HG02678 (cell line): Measurements from ENCODE around the gene REPIN1.
A peak's percentile ranks its signal among the peaks of the same experiment; 100 is the strongest.

Source experiments
- ATAC-seq: cut with Tn5 transposase; IDR thresholded peaks from one replicate; pipeline ENCODE4 v1.9.1; 2021; ENCODE audit warnings: mild to moderate bottlenecking, moderate library complexity; ENCODE audit not compliant: unreplicated experiment

REPIN1 gene

GRCh38 chr7:150404805-150405583 lies 36.4 kb downstream of the REPIN1 start:
- peak; percentile 49 for ATAC-seq

DNA sequence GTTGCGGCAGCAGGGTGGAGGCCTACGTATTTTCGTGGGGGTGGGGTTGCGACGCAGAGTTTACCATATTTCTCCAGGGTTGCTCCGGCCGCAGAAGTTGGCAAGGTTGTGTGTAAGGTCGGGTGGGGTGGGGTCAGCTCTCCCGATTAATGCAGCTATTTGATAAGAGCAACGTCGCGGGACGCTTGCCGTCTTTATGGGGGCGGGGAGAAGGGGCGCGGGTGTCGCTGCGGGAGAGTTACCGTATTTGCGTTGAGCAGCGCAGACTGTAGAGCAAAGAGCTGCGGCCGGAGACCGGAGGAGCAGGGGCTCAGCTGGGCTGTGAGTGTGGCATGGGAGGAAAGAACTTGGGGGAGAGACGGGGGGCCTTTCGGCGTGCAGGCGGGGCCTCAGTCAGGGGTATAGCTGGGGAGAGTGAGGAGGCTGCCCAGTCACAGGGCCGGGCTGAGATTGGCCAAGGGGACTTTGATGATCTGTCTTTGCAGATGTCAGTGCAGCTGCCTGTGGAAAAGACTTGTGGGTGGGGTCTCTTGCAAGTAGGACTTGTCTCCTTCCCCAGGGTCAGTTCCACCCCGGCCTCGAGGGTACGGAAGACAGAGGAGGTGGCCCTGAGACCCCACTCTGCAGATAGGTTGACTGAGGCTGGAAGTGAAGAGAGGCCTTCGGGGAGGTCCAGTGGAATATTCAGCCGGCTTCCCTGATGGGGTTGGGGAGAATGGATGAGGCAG lies 37.1 kb downstream of the REPIN1 start:
- no peak for ATAC-seq

DNA sequence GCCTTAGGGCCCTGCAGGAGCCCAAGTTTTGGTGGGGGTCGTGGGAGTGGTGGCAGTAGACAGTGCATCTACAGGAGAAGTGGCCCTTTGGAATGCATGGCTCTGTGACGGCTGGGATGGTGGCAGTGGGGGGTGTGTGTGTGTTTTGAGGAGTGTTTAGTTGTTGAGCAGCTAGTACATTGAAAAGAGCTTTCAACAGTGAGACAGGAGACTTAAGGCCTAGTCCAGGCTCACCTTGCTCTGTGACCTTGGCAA lies 37.6 kb downstream of the REPIN1 start:
- no peak for ATAC-seq

- peak; percentile 62 for ATAC-seq
Measured at GRCh38 chr7:150406567-150407421, 38.2 kb downstream of the REPIN1 start.

GRCh38 chr7:150407588-150408392 lies 39.2 kb downstream of the REPIN1 start:
- ATAC-seq = no peak

DNA sequence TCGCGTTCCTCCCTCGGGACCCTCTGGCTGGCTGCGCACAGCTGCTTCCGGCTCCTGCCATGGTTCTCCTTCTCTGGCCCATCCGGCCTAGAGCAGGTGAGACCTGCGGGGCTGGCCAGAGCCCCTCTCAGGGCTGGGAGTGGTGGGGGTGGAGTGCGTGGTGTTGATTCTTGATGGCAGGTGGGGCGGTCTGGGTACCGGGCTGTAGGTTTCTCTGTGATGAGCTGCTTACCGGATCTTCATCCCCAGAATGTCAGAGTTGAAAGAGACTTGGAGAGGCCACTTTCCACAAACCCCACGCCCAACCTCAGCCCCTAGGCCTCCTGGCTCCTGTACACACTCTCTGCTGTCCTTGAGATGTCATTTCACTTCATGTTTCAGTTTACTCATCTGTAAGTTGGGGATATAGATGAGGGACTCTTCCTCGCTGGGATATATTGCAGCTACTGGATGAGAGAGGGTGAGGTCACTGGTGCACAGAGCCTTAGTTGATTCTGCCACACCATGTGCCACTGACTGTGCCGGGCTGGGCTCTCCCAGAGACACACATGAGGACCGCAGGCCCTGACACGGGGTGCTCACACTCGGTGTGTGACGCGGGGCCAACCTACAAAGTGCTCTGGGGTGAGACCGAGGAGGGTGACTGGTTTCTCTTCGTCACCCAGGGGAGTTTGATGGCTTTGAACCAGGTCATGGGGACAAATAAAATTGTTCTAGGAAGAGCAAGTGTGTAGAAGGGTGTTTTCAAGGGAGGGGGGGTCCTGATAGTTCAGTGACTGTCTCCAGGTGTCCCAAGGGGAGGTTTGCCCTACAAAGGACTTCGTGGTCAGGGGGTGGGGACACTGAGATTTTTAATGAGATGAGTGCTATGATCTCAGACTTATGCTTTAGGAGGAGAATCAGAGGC lies 40.0 kb downstream of the REPIN1 start:
- no peak for ATAC-seq

DNA sequence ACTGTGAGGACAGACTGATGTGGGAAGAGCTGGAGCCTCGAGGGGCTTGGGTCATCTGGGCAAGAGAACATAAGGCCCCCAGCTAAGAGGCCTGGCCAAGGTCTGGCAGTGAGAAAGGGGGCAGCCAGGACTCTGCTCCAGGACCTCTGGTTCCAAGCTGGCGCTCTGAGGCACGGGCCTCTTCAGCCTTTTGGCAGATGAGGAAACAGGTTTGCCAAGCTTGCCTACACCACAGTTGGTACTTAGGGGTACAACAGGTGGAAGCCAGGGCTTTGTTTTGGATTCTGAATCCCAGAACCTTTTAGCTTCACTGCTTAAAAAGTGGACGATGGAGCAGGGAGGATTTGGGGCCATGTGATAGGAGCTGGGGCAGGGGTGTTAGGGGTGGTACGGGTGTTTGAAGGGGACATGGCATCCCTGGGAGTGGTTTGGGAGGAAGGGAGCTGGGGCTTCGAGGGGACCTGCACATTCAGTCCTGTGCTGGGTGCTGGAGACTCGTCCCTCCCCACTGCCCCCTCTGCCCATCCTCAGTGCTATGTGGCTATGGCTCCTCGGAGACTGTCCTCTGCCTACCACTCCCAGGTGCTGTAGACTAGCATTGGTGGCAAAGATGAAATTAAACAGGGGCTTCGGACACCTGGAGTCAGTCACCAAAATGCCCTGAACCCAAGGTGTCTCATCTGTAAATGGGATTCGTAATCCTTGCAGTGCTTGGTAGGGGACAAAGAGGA lies 40.8 kb downstream of the REPIN1 start:
- ATAC-seq = no peak

DNA sequence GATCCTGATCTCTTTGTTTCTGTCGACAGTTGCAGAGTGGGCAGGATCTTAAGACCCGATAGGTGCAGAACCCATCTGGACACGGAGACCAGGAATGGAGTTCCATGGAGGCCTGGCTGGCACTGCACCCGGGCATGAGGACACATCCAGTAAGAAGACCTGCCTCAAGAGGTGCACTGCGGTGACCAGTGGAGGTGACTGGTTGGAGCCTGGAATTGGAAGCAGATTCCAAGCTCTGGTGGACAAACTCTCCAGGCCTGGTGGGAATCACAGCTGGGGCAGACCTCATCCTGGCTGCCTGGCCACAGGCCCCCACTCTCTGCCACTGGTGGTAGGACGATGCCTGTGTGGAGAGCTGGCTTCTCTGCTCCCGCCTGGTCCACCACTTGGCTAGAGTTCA lies 41.5 kb downstream of the REPIN1 start:
- ATAC-seq = no peak

- ATAC-seq = no peak
Measured at GRCh38 chr7:150410680-150411346, 42.2 kb downstream of the REPIN1 start.

DNA sequence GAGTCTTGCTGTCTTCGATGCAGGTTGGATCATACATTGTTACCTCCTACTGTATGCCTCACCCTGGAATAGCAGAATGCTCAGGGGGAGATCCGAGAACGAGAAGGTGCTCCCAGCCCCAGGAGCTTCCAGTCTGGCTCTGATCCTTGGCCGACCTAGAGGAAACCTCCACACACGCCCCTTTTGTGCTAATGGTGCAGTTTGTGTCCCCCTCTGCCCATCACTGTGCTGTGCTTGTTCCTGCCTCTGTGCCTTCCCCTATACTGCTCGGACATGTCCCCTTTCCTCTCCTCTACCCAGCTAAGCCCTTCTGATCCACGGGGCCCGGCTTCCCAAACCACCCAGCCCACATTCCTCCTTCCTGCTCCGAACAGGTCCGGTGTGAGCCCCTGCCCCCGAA lies 43.0 kb downstream of the REPIN1 start:
- ATAC-seq = no peak

DNA sequence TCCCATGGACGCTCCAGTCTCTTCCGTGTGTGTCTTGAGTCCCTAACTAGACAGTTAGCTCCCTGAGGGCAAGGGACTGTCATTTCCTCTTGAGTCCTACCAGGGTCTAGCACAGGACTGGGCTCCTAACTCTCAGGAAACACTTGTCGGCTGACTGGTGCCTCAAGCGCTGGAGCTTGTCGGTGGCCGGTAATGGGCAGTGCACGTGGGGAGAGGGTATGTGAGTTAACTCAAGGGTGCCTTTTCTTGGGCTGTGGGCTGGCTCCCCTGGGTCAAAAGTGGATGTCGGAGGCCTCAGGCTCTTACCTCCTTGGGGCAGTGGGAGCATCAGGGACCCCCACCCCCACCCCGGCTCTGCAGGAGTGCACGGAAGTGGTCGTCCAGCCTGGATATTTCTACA lies 43.4 kb downstream of the REPIN1 start:
- no peak for ATAC-seq

GRCh38 chr7:150412518-150413488 lies 44.2 kb downstream of the REPIN1 start:
- ATAC-seq = no peak

- no peak for ATAC-seq
Measured at GRCh38 chr7:150413640-150414081, 45.0 kb downstream of the REPIN1 start.

GRCh38 chr7:150415161-150416153 lies 46.8 kb downstream of the REPIN1 start:
- ATAC-seq = peak; percentile 62

DNA sequence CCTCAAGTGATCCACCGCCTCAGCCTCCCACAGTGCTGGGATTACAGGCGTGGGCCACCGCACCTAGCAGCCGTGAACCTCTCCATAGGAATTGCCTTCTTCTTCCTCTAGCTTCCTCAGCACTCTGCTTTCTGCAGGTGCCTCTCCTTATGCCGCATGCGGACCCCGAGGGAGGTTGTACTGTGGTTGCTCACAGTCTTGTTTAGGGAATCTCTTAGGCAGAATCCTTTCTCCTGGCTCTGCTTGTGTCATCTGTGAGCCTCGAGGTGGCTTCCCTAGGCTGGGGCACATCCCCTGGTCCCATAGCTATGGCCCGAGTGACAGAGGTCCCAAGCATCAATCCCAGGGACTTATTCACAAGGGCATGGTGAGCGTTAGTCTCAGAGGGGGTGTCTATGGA lies 48.6 kb downstream of the REPIN1 start:
- no peak for ATAC-seq

DNA sequence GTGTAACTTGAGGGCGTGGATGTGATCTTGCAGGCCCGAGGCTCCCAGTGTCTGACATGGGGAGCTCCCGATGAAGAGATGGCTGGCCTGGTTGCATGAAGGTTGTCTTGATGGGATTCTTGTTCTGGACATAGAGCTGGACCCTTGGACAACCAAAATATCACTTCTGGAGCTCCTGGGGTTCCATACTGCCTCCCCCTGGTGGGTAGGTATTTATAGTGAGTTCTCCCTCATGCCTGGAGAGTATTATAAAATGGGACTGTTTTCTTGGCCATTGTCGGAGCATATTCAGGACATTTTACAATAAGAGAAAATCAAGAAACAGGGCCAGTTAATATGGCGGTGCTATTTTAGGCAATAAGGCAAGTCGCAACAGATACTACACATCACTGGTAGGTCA lies 49.2 kb downstream of the REPIN1 start:
- ATAC-seq = no peak
